DND-41 (cell line): ENCODE data around the gene OSM.

Experiments
- ATAC-seq: fragments of 200-7000 bp; cut with Tn5 transposase; 3 replicates; pipeline ENCODE4 v1.9.1; 2021; ENCODE audit warnings: low read depth; ENCODE audit not compliant: insufficient read depth
- DNase-seq: peaks from one replicate; pipeline ENCODE4 v3.0.0-alpha.2; 2020
- H2AFZ ChIP-seq: 2 replicates; pipeline ENCODE4 v1.6.0; 2012; ENCODE audit warnings: low read depth, low read length
- H3K27ac ChIP-seq: 2 replicates; pipeline ENCODE4 v1.5.1; 2012; ENCODE audit warnings: low read length, inconsistent platforms
- H3K27me3 ChIP-seq: fragments of 200-600 bp; sonication (generic); 2 replicates; pipeline ENCODE4 v1.6.0; 2012; ENCODE audit warnings: low read length, mild to moderate bottlenecking, inconsistent platforms; ENCODE audit not compliant: insufficient read depth, poor library complexity
- H3K36me3 ChIP-seq: 2 replicates; pipeline ENCODE4 v1.5.1; 2012; ENCODE audit warnings: low read length, inconsistent platforms; ENCODE audit not compliant: insufficient read depth
- H3K4me1 ChIP-seq: 2 replicates; pipeline ENCODE4 v1.5.1; 2012; ENCODE audit warnings: mild to moderate bottlenecking, low read length; ENCODE audit not compliant: insufficient read depth
- H3K4me2 ChIP-seq: 2 replicates; pipeline ENCODE4 v1.6.0; 2012; ENCODE audit warnings: mild to moderate bottlenecking, moderate library complexity, low read length, inconsistent platforms; ENCODE audit not compliant: insufficient read depth
- H3K4me3 ChIP-seq, 2 experiments: fragments of 200-600 bp in 1 of 2; shearing (Covaris generic) in 1 of 2; 2 replicates each; pipeline ENCODE4 v1.5.1; 2012 to 2016; ENCODE audit warnings: inconsistent platforms in 2 of 2, low read length in 2 of 2, mild to moderate bottlenecking in 2 of 2, low read depth in 1 of 2, moderate library complexity in 1 of 2
- H3K79me2 ChIP-seq: 2 replicates; pipeline ENCODE4 v1.6.0; 2012; ENCODE audit warnings: low read length, inconsistent platforms; ENCODE audit not compliant: insufficient read depth
- H3K9ac ChIP-seq: 2 replicates; pipeline ENCODE4 v1.6.0; 2012; ENCODE audit warnings: low read depth, mild to moderate bottlenecking, inconsistent platforms, low read length, moderate library complexity
- H3K9me3 ChIP-seq: 2 replicates; pipeline ENCODE4 v1.5.1; 2012; ENCODE audit warnings: low read length, moderate library complexity, mild to moderate bottlenecking, inconsistent platforms; ENCODE audit not compliant: insufficient read depth, severe bottlenecking
- H4K20me1 ChIP-seq: 2 replicates; pipeline ENCODE4 v1.6.0; 2012; ENCODE audit warnings: low read length; ENCODE audit not compliant: insufficient read depth
- EZH2 ChIP-seq: IDR thresholded peaks from 3 replicates; pipeline ENCODE4 v1.6.1; 2012; ENCODE audit warnings: borderline replicate concordance, low read depth, mild to moderate bottlenecking, moderate library complexity, low read length, inconsistent platforms; ENCODE audit not compliant: severe bottlenecking
- TF ChIP-seq, protein P1 (sequence below): IDR thresholded peaks from 2 replicates; pipeline ENCODE4 v1.5.1; 2012; ENCODE audit warnings: borderline replicate concordance, low read length, moderate library complexity, mild to moderate bottlenecking; ENCODE audit not compliant: poor library complexity, severe bottlenecking; ENCODE audit errors: extremely low read depth

The OSM gene

DNA sequence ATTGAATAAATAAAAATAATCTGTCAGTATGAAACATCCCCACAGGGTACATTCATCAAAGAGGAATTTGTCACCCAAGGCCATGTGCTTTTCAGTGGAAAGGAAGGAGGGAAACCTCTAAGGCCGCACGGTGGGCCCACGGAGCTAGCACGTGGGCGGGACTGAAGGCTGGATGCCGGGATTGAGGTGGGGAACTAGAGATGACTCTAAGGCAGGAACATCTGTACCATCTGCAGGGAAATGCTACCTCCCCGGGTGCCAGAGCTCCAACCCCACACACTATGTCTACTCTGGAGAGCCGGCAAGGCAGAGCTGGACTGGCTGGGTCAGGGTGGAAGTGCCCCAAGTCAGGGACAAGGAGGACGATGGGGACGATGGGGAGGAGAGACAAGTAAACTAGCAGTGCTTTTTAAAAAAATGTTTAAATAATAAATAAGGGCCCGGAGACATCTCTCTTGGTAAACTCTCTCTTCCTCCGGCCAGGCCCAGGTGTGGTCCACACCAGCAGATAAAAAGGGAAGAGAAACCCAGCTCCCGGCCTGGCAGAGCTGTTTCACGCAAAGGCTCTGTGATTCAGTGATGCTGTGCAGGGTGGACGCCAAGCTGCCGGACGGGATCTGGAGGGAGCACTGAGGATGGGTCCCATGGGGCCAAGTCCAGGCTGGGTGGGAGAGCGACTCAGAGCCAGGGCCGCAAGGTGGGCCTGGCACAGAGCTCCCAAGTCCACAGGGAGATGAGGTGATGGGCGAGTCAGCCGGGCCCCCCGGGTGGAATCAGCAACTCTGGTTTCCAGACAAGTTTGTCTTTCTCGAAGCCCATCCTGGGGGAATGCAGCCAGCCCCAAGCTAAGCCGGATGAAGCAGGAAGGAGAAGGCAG is 25.9 kb downstream of the OSM start:
- no peak overlapping the region for H3K4me3 ChIP-seq
- no peak overlapping the region for H3K9ac ChIP-seq
- no peaks in the 10 kb centered on the region for H4K20me1 ChIP-seq
- H3K27ac ChIP-seq, result no peak overlapping the region
- DNase-seq (no peak), ATAC-seq (no peak)
- H3K4me1 ChIP-seq, result peaks cover 22% of the 10 kb centered on the region
- H3K79me2 ChIP-seq, result no peaks in the 10 kb centered on the region
- no peaks in the 10 kb centered on the region for H3K27me3 ChIP-seq
- peaks cover 2% of the 10 kb centered on the region; the same call in 1 of the 2 replicates for H3K36me3 ChIP-seq
- no peak overlapping the region for H2AFZ ChIP-seq
- TF ChIP-seq EZH2, result no peak
- TF ChIP-seq, protein P1, sequence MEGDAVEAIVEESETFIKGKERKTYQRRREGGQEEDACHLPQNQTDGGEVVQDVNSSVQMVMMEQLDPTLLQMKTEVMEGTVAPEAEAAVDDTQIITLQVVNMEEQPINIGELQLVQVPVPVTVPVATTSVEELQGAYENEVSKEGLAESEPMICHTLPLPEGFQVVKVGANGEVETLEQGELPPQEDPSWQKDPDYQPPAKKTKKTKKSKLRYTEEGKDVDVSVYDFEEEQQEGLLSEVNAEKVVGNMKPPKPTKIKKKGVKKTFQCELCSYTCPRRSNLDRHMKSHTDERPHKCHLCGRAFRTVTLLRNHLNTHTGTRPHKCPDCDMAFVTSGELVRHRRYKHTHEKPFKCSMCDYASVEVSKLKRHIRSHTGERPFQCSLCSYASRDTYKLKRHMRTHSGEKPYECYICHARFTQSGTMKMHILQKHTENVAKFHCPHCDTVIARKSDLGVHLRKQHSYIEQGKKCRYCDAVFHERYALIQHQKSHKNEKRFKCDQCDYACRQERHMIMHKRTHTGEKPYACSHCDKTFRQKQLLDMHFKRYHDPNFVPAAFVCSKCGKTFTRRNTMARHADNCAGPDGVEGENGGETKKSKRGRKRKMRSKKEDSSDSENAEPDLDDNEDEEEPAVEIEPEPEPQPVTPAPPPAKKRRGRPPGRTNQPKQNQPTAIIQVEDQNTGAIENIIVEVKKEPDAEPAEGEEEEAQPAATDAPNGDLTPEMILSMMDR, result no peak
- H3K9me3 ChIP-seq, result no peaks in the 10 kb centered on the region
- H3K4me2 ChIP-seq, result no peak overlapping the region

DNA sequence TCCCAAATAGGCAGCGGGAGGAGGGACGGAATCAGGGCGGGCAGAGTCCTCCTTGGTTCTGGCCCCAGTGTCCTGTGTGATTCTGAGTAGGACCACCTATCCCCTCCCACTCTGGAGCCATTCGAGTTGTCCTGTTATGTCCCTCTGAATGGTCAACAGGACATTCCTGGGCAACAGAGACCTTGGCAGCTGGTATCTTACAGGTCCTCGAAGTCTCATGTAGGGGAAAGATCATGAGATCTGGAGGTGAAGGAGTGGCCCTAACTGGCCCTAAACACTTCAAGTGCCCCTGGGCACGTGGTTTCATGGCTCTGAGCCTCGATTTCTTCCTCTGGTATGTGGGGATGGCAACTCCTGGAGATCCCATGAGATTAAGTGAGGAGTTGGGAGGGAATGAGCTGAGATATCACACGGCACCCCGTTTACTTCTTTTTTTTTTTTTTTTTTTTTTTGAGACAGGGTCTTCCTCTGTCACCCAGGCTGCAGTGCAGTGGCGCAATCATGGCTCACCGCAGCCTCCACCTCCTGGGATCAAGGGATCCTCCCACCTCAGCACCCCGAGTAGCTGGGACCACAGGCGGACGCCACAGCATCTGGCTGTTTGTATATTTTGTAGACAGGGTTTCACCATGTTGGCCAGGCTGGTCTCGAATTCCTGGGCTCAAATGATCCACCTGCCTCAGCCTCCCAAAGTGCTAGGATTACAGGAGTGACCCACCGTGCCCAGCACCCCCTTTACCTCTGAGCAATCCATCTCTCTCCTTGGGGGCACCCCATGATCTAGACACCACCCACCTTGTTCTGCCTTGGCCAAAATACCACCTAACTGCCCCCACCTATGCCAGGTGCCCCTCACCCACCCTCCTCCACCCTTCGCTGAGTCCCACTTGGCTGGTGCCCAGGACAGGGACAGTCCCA is 26.9 kb downstream of the OSM start:
- no peak for TF ChIP-seq EZH2
- TF ChIP-seq, protein P1, result no peak
- no peaks in the 10 kb centered on the region for H3K79me2 ChIP-seq
- no peak overlapping the region for H2AFZ ChIP-seq
- no peak overlapping the region for H3K4me2 ChIP-seq
- DNase-seq, result no peak
- no peak for ATAC-seq
- H3K9me3 ChIP-seq, result no peaks in the 10 kb centered on the region
- H3K27me3 ChIP-seq, result no peaks in the 10 kb centered on the region
- no peaks in the 10 kb centered on the region for H4K20me1 ChIP-seq
- no peak overlapping the region for H3K9ac ChIP-seq
- H3K36me3 ChIP-seq, result peaks cover 2% of the 10 kb centered on the region; the same call in 1 of the 2 replicates
- no peak overlapping the region for H3K27ac ChIP-seq
- no peak overlapping the region for H3K4me3 ChIP-seq
- peaks cover 12% of the 10 kb centered on the region for H3K4me1 ChIP-seq

DNA sequence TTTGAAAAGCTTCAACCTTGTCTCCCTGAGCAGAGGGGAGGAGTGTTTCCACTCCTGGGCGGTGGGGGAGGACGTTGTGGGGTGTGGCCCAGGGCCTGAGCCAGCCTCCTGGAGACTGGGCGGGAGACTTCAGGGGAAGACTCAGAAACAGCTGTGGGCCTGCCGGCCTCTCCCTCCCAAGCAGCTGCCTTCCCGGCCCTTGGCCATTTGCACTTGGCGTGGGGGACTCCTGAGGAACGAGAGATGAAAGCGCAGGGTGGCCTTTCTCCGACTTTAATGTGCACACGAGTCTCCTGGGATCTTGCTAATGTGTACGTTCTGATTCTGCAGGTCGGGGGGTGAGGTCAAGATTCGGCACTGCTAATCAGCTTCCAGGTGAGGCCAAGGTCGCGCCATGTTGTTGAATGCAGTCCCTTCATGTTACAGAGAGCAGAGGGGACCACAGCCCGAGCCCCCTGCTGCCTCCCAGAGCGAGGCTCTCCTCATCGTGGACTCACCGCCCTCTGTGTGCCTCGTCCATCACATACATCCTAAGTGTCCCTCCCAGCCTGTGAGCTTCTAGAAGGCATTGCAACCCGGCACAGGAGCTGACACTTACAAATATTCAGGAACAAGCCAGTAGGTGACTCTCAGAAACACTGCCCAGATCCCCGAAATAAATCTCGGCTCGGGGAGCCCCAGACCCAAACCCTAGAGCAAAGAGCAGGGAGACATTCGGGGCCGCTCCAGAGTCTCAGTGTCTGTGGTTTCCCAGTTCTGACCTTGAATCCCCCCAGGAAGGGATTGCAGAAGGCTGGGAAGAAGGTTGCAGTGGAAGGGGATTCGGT is 27.8 kb downstream of the OSM start:
- Histone ChIP-seq H3K9ac (no peak overlapping the region), H3K4me3 (no peak overlapping the region), H3K27me3 (no peaks in the 10 kb centered on the region), H3K27ac (no peak overlapping the region), H3K9me3 (no peaks in the 10 kb centered on the region), H3K36me3 (peaks cover 2% of the 10 kb centered on the region; the same call in 1 of the 2 replicates), H3K4me1 (peaks cover 8% of the 10 kb centered on the region), H2AFZ (no peak overlapping the region), H3K79me2 (no peaks in the 10 kb centered on the region), H3K4me2 (no peak overlapping the region), H4K20me1 (no peaks in the 10 kb centered on the region)
- DNase-seq (no peak), ATAC-seq (no peak)
- no peak for TF ChIP-seq EZH2
- TF ChIP-seq, protein P1, result no peak
